Fibroblast of the aortic adventitia (primary cell): ENCODE data around the gene SPAG7. TPM values are rescaled to one million over a fixed set of nuclear protein-coding genes. Genes with fewer than 3 reads are reported as not detected.

Experiments used
- DNase-seq: peaks from one replicate; pipeline ENCODE4 v3.0.0-alpha.2; 2010; ENCODE audit warnings: low read depth
- H3K4me3 ChIP-seq: 2 replicates; pipeline ENCODE4 v1.5.1; 2011; ENCODE audit warnings: low read depth, mild to moderate bottlenecking, control low read depth, low read length, moderate library complexity
- CTCF ChIP-seq: IDR thresholded peaks from 2 replicates; pipeline ENCODE4 v1.5.1; 2011; ENCODE audit warnings: mild to moderate bottlenecking, low read length, control low read depth, inconsistent platforms; ENCODE audit not compliant: insufficient read depth
- total RNA-seq: library from RNA; depleted of rRNA; stranded (reverse); fragments of >200 nt; gene quantifications from 2 replicates; pipeline ENCODE4 v1.2.3, GENCODE V29; 2012; ENCODE audit warnings: low replicate concordance

The SPAG7 gene
- total RNA-seq, 1 donor, result 29.2 TPM

GRCh38 chr17:4937553-4937952 lies 30.1 kb downstream of the SPAG7 start:
- no peak for DNase-seq
- TF ChIP-seq CTCF, result no peak
- H3K4me3 ChIP-seq, result no peak overlapping the region

DNA sequence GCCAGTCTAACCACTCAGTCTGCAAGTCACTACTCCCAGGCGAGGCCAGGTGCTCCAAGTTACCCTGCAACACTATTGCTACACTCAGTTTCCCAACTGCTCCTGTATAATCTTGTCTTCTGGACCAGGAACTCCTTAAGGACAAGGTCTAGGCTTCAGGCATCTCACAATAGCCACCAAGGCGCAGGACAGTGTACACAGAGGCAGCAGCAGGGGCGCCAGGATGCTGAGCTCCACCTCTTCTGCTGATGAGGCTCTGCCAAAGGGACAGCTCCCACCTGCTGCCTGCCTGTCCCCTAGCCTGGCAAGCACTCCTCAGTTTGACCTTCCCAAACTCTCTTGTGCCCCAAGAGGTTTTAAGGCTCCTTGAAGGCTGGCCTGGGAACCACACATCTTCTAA lies 31.2 kb downstream of the SPAG7 start:
- no peak overlapping the region for H3K4me3 ChIP-seq
- no peak for TF ChIP-seq CTCF
- DNase-seq, result no peak

DNA sequence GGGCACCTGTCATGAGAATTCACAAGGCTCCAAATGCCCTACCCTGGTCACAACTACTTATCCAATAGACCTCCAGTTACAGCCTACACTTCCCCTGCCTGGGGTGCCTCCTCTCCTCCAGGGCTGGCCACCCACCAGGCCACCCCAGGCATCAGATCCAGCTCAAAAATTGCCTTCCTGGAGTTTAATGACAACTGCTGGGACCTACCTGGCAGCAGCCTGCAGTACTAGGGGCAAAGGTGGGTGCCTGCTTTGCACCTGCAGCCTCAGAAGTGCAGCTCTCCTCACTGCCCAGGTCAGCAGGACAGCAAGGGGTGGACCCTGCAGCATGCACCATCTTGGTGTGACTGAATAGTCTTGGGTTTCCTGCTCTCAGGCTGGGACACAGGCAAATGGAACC lies 32.0 kb downstream of the SPAG7 start:
- no peak overlapping the region for H3K4me3 ChIP-seq
- TF ChIP-seq CTCF, result no peak
- DNase-seq, result no peak

DNA sequence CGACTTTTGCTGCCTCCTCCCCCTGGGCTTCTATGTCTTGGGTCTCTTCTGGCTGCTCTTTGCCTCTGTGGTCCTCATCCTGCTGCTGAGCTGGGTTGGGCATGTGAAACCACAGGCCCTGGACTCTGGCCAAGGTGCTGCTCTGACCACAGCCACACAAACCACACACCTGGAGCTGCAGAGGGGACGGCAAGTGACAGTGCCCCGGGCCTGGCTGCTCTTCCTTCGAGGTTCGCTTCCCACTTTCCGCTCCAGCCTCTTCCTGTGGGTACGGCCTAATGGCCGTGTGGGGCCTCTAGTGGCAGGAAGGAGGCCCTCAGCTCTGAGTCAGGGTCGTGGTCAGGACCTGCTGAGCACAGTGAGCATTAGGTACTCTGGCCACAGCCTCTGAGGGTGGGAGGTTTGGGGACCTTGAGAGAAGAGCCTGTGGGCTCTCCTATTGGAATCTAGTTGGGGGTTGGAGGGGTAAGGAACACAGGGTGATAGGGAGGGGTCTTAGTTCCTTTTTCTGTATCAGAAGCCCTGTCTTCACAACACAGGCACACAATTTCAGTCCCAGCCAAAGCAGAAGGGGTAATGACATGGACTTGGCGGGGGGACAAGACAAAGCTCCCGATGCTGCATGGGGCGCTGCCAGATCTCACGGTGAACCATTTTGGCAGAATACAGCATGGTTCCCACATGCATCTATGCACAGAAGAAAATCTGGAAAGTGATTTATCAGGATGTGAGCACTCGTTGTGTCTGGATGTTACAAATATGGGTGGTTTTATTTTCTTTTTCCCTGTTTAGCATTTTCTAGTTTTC lies 33.2 kb downstream of the SPAG7 start:
- no peak overlapping the region for H3K4me3 ChIP-seq
- peak; percentile 12 for DNase-seq
- peak; percentile 43 for TF ChIP-seq CTCF

DNA sequence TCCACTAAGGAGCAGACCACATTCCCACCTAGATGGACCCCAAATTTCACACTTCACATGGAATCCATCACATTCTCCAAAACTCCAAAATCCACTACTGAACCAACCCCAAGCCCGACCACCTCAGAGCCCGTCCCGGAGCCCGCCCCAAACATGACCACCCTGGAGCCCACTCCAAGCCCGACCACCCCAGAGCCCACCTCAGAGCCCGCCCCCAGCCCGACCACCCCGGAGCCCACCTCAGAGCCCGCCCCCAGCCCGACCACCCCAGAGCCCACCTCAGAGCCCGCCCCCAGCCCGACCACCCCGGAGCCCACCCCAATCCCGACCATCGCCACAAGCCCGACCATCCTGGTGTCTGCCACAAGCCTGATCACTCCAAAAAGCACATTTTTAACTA lies 34.0 kb downstream of the SPAG7 start:
- H3K4me3 ChIP-seq, result no peak overlapping the region
- TF ChIP-seq CTCF, result no peak
- DNase-seq, result no peak

GRCh38 chr17:4932756-4933155 lies 34.9 kb downstream of the SPAG7 start:
- no peak for TF ChIP-seq CTCF
- H3K4me3 ChIP-seq, result no peak overlapping the region
- DNase-seq, result no peak

DNA sequence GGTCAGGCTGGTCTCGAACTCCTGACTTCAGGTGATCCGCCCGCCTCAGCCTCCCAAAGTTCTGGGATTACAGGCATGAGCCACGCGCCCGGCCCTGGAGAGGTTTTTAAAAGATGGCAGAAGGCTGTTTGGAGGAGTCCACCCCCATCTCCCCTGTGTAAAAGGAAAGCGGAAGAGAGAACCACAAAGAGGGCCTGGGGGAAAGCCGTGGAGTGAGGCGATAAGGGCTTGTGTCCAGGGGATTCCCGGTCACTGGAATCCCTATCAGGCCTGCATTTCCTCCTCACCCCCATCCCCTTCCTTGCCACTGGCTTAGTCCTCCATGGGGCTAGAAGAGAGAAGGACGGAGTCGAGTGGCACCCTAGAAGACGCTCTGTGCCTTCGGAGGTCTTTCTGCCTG lies 35.7 kb downstream of the SPAG7 start, which contains the start of gene GP1BA:
Gene GP1BA (plus strand): TSS at position 315 of the 400 bp plus-strand sequence. CDS start 328 bp downstream, outside the sequence.
- no peak for DNase-seq
- TF ChIP-seq CTCF, result no peak
- H3K4me3 ChIP-seq, result no peak within 1 kb of the TSS
